ENCODE data around the gene OCRL. TPM values are rescaled to one million over a fixed set of nuclear protein-coding genes. Genes with fewer than 3 reads are reported as not detected.

OCRL gene
- total RNA-seq, 1 experiment from 2014 or later: 41.4 TPM

DNA sequence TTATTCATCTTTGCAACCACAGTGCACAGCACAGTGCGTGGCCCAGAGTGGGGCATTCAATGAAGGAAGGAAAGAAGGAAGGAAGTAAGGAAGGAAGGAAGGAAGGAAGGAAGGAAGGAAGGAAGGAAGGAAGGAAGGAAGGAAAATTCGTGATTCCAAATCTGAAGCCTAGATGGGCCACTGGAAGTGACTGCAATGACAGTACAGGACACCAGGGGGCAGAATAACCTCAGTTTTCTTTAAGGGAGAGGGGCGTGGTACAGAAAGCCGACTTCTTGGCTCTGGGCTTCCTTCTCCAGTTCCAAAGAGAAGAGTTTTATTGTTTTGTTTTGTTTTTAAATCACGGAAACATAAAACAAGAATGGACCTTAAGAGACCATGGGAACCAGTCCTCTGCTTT, 66.9 kb downstream of the OCRL start:
- Histone ChIP-seq H3F3A (ENCODE audit: insufficient read depth, low read depth) (peaks cover 11% of the 10 kb centered on the region; the same call in 1 of the 2 replicates), H2AFZ (no peak overlapping the region), H3K4me3 (no peak overlapping the region), H3K27ac (no peak overlapping the region), H3K36me3 (ENCODE audit: low read depth) (no peaks in the 10 kb centered on the region), H3K4me1 (replicated peaks; ENCODE audit: insufficient read depth) (peaks cover 6% of the 10 kb centered on the region; the same call in 1 of the 2 replicates), H3K4me2 (0 out of 2 replicates have a peak overlapping the region, but pooled peaks have one; percentile 11), H3K27me3 (ENCODE audit: insufficient read depth, low read depth) (no peaks in the 10 kb centered on the region), H3K79me2 (ENCODE audit: low read depth) (no peaks in the 10 kb centered on the region), H4K20me1 (ENCODE audit: insufficient read depth) (no peaks in the 10 kb centered on the region), H3K9me2 (ENCODE audit: insufficient read depth) (no peaks in the 10 kb centered on the region), H3K9me3 (ENCODE audit: insufficient read depth, low read depth) (no peaks in the 10 kb centered on the region)
- peak; percentile 48 to 55 for DNase-seq
- TF ChIP-seq EZH2 (IDR thresholded peaks at IDR 0.05; ENCODE audit: low read depth): no peak
- peak; percentile 89 for TF ChIP-seq CTCF (conservative IDR thresholded peaks at IDR 0.05)
- BruUV-seq (replicated peaks): no TSS peak
- intact Hi-C loops (cut with micrococcal nuclease; ENCODE audit: unreplicated experiment): loop anchor here (1.0 to 10.0 kb wide), 7 partner anchors 30 to 1310 kb away; no protein-coding TSS in a partner anchor
- POLR2A ChIA-PET (ENCODE audit: unreplicated experiment): no interaction called here
- CTCF ChIA-PET: interaction anchor here (0.8 kb wide), 1 partner anchor 36 kb away, joined by 10 read pairs; no protein-coding TSS in a partner anchor

- H3K27me3 ChIP-seq (ENCODE audit: insufficient read depth, low read depth): no peaks in the 10 kb centered on the region
- DNase-seq: no peak
- H3K4me2 ChIP-seq: no peak overlapping the region
- H3K4me1 ChIP-seq (replicated peaks; ENCODE audit: insufficient read depth): peaks cover 12% of the 10 kb centered on the region; the same call in 1 of the 2 replicates
- H3K9me2 ChIP-seq (ENCODE audit: insufficient read depth): no peaks in the 10 kb centered on the region
- H4K20me1 ChIP-seq (ENCODE audit: insufficient read depth): no peaks in the 10 kb centered on the region
- H2AFZ ChIP-seq: no peak overlapping the region
- POLR2A ChIA-PET (ENCODE audit: unreplicated experiment): no interaction called here
- no peak overlapping the region for H3K4me3 ChIP-seq
- H3K36me3 ChIP-seq (ENCODE audit: low read depth): no peaks in the 10 kb centered on the region
- no peaks in the 10 kb centered on the region for H3K9me3 ChIP-seq (ENCODE audit: insufficient read depth, low read depth)
- no TSS peak for BruUV-seq (replicated peaks)
- TF ChIP-seq EZH2 (IDR thresholded peaks at IDR 0.05; ENCODE audit: low read depth): no peak
- TF ChIP-seq CTCF (conservative IDR thresholded peaks at IDR 0.05): no peak
- CTCF ChIA-PET: interaction anchor here (0.5 to 1.4 kb wide), 2 partner anchors 50 to 452 kb away, joined by 3 to 4 read pairs; no protein-coding TSS in a partner anchor
- no peak overlapping the region for H3K27ac ChIP-seq
- no peaks in the 10 kb centered on the region for H3K79me2 ChIP-seq (ENCODE audit: low read depth)
- intact Hi-C loops (cut with micrococcal nuclease; ENCODE audit: unreplicated experiment): loop anchor here (10.0 kb wide), 2 partner anchors 316 to 786 kb away; no protein-coding TSS in a partner anchor
- H3F3A ChIP-seq (ENCODE audit: insufficient read depth, low read depth): peaks cover 20% of the 10 kb centered on the region; the same call in 1 of the 2 replicates
These were observed 68.4 kb downstream of the OCRL start for GRCh38 chrX:129608496-129608895.

GRCh38 chrX:129609395-129609794, 69.3 kb downstream of the OCRL start:
- no peaks in the 10 kb centered on the region for H4K20me1 ChIP-seq (ENCODE audit: insufficient read depth)
- TF ChIP-seq CTCF (conservative IDR thresholded peaks at IDR 0.05) (no peak), EZH2 (IDR thresholded peaks at IDR 0.05; ENCODE audit: low read depth) (no peak)
- no peak overlapping the region for H3K27ac ChIP-seq
- no peaks in the 10 kb centered on the region for H3K9me3 ChIP-seq (ENCODE audit: insufficient read depth, low read depth)
- no peaks in the 10 kb centered on the region for H3K36me3 ChIP-seq (ENCODE audit: low read depth)
- no peaks in the 10 kb centered on the region for H3K79me2 ChIP-seq (ENCODE audit: low read depth)
- peaks cover 13% of the 10 kb centered on the region; the same call in 1 of the 2 replicates for H3F3A ChIP-seq (ENCODE audit: insufficient read depth, low read depth)
- ChIA-PET CTCF (interaction anchor here (0.6 to 1.9 kb wide), 3 partner anchors 117 to 214 kb away, joined by 3 to 5 read pairs (median 3); no protein-coding TSS in a partner anchor), POLR2A (ENCODE audit: unreplicated experiment) (no interaction called here)
- no peak for DNase-seq
- intact Hi-C loops (cut with micrococcal nuclease; ENCODE audit: unreplicated experiment): loop anchor here (10.0 kb wide), 2 partner anchors 315 to 785 kb away; no protein-coding TSS in a partner anchor
- no peak overlapping the region for H2AFZ ChIP-seq
- H3K27me3 ChIP-seq (ENCODE audit: insufficient read depth, low read depth): no peaks in the 10 kb centered on the region
- no peaks in the 10 kb centered on the region for H3K9me2 ChIP-seq (ENCODE audit: insufficient read depth)
- no peak overlapping the region for H3K4me2 ChIP-seq
- no peak overlapping the region for H3K4me3 ChIP-seq
- no TSS peak for BruUV-seq (replicated peaks)
- peaks cover 18% of the 10 kb centered on the region for H3K4me1 ChIP-seq (replicated peaks; ENCODE audit: insufficient read depth)
